Chondrocyte (in vitro differentiated cells): Measurements from ENCODE around the gene HELZ. TPM values are rescaled to one million over a fixed set of nuclear protein-coding genes. Genes with fewer than 3 reads are reported as not detected.

ENCODE experiments used
- DNase-seq: peaks from one replicate; pipeline ENCODE4 v3.0.0; 2021; ENCODE audit warnings: mixed read lengths, low spot score
- H3K27ac Mint-ChIP-seq: one replicate; pipeline ENCODE4 v1.8.0; 2021; ENCODE audit warnings: mild to moderate bottlenecking, moderate library complexity, mixed read lengths; ENCODE audit not compliant: unreplicated experiment
- H3K27me3 Mint-ChIP-seq: 2 replicates; pipeline ENCODE4 v1.8.0; 2021; ENCODE audit warnings: low read depth, mixed read lengths
- H3K36me3 Mint-ChIP-seq: 2 replicates; pipeline ENCODE4 v1.8.0; 2021; ENCODE audit warnings: low read depth, mixed read lengths
- H3K4me1 Mint-ChIP-seq: 2 replicates; pipeline ENCODE4 v1.8.0; 2021; ENCODE audit warnings: low read depth, mild to moderate bottlenecking, mixed read lengths
- H3K4me3 Mint-ChIP-seq: one replicate; pipeline ENCODE4 v1.8.0; 2021; ENCODE audit warnings: mild to moderate bottlenecking, moderate library complexity, mixed read lengths; ENCODE audit not compliant: unreplicated experiment
- H3K9me3 Mint-ChIP-seq: 2 replicates; pipeline ENCODE4 v1.8.0; 2021; ENCODE audit warnings: low read depth, mixed read lengths
- total RNA-seq: library from RNA; stranded (reverse); gene quantifications from 3 replicates; pipeline ENCODE4 v1.2.1, GENCODE V29; 2021
- TF ChIP-seq, protein P1 (sequence below): fragments of 200-600 bp; sonication (generic); IDR thresholded peaks from 2 replicates; pipeline ENCODE4 v1.5.0; 2021; ENCODE audit warnings: antibody characterized with exemption, mild to moderate bottlenecking, moderate library complexity

The HELZ gene
- total RNA-seq, 1 donor from 2014 or later: 55.8 TPM

DNA sequence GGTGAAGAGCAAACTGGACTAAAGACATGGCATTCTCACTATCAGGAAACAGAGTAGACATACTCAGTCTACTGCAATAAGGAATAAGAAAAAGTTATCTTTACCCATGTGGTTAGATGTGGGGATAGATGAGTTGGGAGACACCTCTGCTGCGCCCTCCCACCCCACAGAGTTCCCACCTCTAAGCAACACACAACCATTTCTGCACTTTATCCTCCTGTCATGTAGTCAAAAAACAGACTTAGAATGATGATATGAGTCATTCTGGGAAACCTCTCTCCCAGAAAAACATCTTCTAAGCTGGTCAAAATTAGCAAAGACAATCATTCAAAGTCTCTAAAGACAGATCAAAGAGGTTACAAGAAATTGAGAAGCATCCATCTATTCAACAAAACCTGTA is 105.7 kb downstream of the HELZ start:
- Mint-ChIP-seq H3K9me3 (peaks cover 5% of the 10 kb centered on the region), H3K4me3 (no peak overlapping the region), H3K27me3 (no peaks in the 10 kb centered on the region), H3K27ac (peak overlapping the region; percentile 14), H3K4me1 (peaks cover 39% of the 10 kb centered on the region), H3K36me3 (peaks cover 28% of the 10 kb centered on the region)
- TF ChIP-seq, protein P1, sequence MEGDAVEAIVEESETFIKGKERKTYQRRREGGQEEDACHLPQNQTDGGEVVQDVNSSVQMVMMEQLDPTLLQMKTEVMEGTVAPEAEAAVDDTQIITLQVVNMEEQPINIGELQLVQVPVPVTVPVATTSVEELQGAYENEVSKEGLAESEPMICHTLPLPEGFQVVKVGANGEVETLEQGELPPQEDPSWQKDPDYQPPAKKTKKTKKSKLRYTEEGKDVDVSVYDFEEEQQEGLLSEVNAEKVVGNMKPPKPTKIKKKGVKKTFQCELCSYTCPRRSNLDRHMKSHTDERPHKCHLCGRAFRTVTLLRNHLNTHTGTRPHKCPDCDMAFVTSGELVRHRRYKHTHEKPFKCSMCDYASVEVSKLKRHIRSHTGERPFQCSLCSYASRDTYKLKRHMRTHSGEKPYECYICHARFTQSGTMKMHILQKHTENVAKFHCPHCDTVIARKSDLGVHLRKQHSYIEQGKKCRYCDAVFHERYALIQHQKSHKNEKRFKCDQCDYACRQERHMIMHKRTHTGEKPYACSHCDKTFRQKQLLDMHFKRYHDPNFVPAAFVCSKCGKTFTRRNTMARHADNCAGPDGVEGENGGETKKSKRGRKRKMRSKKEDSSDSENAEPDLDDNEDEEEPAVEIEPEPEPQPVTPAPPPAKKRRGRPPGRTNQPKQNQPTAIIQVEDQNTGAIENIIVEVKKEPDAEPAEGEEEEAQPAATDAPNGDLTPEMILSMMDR: no peak
- no peak for DNase-seq

DNA sequence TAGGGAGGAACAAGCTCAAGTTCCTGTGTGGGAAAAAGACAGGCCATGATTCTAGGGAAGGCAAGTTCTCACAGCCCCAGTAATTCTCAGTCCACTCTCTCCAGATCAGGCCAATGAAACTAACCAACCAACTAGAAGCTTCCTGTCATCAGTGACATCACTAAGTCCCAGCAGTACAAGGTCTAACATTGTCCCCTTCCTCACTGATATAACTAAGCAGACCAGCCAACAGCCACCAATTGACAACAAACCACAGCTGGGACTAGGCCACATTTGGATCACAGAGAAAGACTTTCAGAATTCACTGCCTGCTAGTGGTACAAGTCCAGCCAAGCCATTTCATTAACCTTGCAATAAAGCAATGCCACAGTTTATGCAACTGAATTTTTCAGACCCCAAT is 106.6 kb downstream of the HELZ start:
- H3K27me3 Mint-ChIP-seq: no peaks in the 10 kb centered on the region
- H3K36me3 Mint-ChIP-seq: peaks cover 24% of the 10 kb centered on the region
- no peak overlapping the region for H3K4me3 Mint-ChIP-seq
- peaks cover 5% of the 10 kb centered on the region for H3K9me3 Mint-ChIP-seq
- H3K27ac Mint-ChIP-seq: peak overlapping the region; percentile 37
- H3K4me1 Mint-ChIP-seq: peaks cover 32% of the 10 kb centered on the region
- no peak for DNase-seq
- TF ChIP-seq, protein P1: no peak

DNA sequence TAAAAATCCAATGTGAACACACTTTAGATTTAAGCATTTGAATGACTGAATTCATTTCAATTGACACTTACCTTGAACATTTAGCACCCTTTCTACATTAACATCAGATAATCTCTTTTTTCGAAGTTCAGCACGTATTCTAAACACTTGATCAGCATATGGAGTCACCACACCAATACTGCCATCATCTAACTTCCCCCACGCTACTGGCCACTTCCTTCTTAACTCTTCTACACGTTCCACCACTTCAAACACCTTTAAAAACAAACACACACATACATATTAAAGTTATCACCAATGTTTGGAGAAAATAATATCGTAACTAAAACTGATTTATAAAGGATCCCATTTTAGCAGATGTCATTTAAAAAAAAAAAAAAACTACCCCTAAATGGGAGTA is 107.1 kb downstream of the HELZ start:
- no peaks in the 10 kb centered on the region for H3K27me3 Mint-ChIP-seq
- peaks cover 32% of the 10 kb centered on the region for H3K4me1 Mint-ChIP-seq
- H3K27ac Mint-ChIP-seq: no peak overlapping the region
- TF ChIP-seq, protein P1: no peak
- DNase-seq: no peak
- peaks cover 24% of the 10 kb centered on the region for H3K36me3 Mint-ChIP-seq
- H3K4me3 Mint-ChIP-seq: no peak overlapping the region
- H3K9me3 Mint-ChIP-seq: peaks cover 5% of the 10 kb centered on the region

DNA sequence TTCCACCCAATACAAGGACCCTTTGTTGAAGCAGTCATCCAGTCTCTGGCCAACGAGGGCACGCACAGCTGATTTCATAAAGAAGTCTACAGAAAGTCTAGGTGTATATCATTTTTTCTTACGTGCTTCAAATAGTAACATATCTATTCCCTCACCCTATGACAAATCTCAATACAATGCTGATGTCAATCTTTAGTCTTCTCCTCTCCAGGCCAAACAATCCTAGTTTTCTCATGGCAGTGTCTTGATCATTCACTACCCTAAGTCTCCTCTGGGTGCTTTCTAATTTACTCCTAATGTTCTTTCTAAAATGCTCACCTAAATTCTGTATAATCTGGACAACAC is 108.0 kb downstream of the HELZ start:
- DNase-seq: no peak
- TF ChIP-seq, protein P1: no peak

DNA sequence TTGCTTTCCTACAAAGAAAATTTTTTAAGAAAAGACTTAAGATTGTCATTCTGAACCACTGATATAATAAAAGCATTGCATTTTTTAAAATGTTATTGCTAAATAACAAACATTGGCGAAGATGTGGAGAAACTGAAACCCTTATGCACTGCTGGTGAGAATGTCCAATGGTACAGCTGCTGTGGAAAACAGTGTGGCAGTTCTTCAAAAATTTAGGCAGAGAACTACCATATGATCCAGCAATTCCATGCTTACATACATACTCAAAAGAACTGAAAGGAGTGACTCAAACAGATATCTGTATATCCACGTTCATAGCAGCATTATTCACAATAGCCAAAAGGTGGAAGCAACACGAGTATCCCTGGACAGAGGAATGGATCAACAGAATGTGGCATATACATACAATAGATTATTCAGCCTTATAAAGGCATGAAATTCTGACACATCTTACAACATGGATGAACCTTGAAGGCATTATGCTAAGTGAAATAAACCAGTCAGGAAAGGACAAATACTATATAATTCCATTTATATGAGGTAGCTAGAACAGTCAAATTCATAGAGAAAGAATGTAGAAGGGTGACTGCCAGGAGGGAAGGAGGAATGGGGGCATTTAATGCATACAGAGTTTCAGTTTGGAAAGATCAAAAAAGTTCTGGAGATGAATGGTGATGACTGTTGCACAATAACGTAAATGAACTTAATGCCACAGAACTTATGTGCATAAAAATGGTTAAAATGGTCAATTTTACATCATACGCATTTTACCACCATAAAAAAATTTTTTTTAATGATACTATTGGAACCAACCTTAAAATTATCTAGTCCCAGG is 108.6 kb downstream of the HELZ start:
- H3K4me1 Mint-ChIP-seq: peaks cover 32% of the 10 kb centered on the region
- H3K27me3 Mint-ChIP-seq: no peaks in the 10 kb centered on the region
- H3K4me3 Mint-ChIP-seq: no peak overlapping the region
- peaks cover 19% of the 10 kb centered on the region for H3K36me3 Mint-ChIP-seq
- no peaks in the 10 kb centered on the region for H3K9me3 Mint-ChIP-seq
- peak overlapping the region; percentile 9 for H3K27ac Mint-ChIP-seq
- TF ChIP-seq, protein P1: no peak
- DNase-seq: no peak

More for the DNA sequence above, 108.0 kb downstream of the HELZ start:
- Mint-ChIP-seq H3K36me3 (peaks cover 21% of the 10 kb centered on the region), H3K27me3 (no peaks in the 10 kb centered on the region), H3K4me3 (no peak overlapping the region), H3K27ac (no peak overlapping the region), H3K9me3 (peaks cover 1% of the 10 kb centered on the region), H3K4me1 (peaks cover 32% of the 10 kb centered on the region)
